ENCODE results near the gene EIF3M.

Gene EIF3M

DNA sequence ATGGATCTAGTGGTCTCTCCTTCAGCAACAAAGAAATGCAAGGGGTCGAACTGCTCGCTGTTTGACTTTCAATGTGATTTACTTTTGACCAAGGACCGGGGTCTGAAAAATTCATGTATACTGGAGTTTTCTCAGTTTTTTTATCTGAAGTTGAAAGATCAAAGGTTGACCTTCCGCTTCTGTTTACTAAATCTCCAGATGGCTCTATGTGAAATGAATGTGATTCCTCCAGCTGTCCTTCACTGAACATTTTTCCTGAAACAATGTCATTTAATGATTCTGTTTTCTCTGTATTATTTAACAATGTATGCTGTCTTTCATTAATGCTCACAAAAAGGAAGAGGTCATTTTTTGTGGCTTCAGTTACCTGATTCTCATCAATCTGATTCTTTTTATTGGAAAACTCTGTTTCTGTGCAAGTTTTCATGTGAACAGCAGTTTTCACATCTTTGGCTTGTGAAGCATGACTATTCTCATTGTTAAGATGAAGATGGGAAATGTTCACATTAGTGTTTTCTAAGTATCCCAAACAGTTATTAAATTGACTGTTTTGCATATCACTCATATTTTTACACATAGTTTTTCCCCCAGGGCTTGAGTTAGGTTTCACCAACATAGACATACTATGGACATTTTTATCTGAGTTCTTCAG lies 30.0 kb downstream of the EIF3M start:
- H3K36me3 ChIP-seq (ENCODE audit: control insufficient read depth in 1 of 2, insufficient read depth in 2 of 2, low read length in 2 of 2) = no peaks in the 10 kb centered on the region
- H2AK5ac ChIP-seq (ENCODE audit: low read length) = no peak overlapping the region
- no CpG with 5 or more reads among the region's 4 CpGs for WGBS (ENCODE audit: extremely low coverage, insufficient coverage, insufficient read length)
- no peak overlapping the region for H2BK120ac ChIP-seq (ENCODE audit: insufficient read depth, low read length, poor library complexity)
- H3K4me1 ChIP-seq (ENCODE audit: control insufficient read depth in 1 of 2, insufficient read depth in 2 of 2, low read length in 2 of 2) = no peaks in the 10 kb centered on the region
- peak in 1 of 2 donors; percentile 14 for DNase-seq
- H3K4me2 ChIP-seq (ENCODE audit: low read length) = no peak overlapping the region
- no peak overlapping the region for H4K8ac ChIP-seq (ENCODE audit: low read depth, low read length)
- H2AFZ ChIP-seq (ENCODE audit: insufficient read depth, low read length, poor library complexity) = no peak overlapping the region
- no peak overlapping the region for H3K4me3 ChIP-seq (ENCODE audit: low read depth, low read length)
- H3K18ac ChIP-seq (ENCODE audit: low read length) = no peak overlapping the region
- H3K9me3 ChIP-seq (ENCODE audit: insufficient read depth, low read depth, low read length) = peaks cover 2% of the 10 kb centered on the region
- no peak overlapping the region for H3K27ac ChIP-seq (ENCODE audit: low read depth, low read length)
- no peak overlapping the region for H4K91ac ChIP-seq (ENCODE audit: low read depth, low read length)
- no peak overlapping the region for H3K9ac ChIP-seq (ENCODE audit: low read length)
- H3K79me1 ChIP-seq (ENCODE audit: low read length) = no peaks in the 10 kb centered on the region
- no peak overlapping the region for H3K23ac ChIP-seq (ENCODE audit: low read length)
- H4K12ac ChIP-seq (ENCODE audit: low read depth, low read length) = no peak overlapping the region
- no peaks in the 10 kb centered on the region for H3K27me3 ChIP-seq (ENCODE audit: insufficient read depth, low read length)
- H3K14ac ChIP-seq (ENCODE audit: low read length) = no peak overlapping the region
- no peak overlapping the region for H2BK5ac ChIP-seq (ENCODE audit: low read depth, low read length, poor library complexity)
- no peaks in the 10 kb centered on the region for H3K79me2 ChIP-seq (ENCODE audit: control insufficient read depth, insufficient read depth, low read length, poor library complexity)
- H2BK12ac ChIP-seq (ENCODE audit: low read length) = no peak overlapping the region
- no peak overlapping the region for H3K4ac ChIP-seq (ENCODE audit: low read depth, low read length)

DNA sequence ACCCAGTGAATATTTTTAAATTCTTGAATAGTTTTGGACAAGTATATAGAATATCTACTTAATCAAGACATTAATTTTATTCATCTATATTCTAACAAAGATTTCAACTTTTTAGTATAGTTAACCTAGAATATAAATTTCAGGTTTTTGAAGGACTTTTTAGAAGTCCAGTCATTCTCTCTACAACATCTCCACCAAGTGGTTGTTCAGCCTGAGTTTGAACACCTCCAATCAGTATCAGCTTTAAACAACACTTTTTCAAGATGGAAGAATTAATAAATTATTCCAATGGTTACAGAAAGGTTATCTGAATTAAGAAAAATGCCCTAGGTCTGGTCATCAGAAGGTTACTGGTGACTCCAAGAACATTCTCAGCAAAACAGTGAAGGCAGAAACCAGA lies 31.8 kb downstream of the EIF3M start:
- H3K9ac ChIP-seq (ENCODE audit: low read length) = no peak overlapping the region
- no peak overlapping the region for H4K12ac ChIP-seq (ENCODE audit: low read depth, low read length)
- H3K9me3 ChIP-seq (ENCODE audit: insufficient read depth, low read depth, low read length) = no peaks in the 10 kb centered on the region
- H2AFZ ChIP-seq (ENCODE audit: insufficient read depth, low read length, poor library complexity) = no peak overlapping the region
- H2BK12ac ChIP-seq (ENCODE audit: low read length) = no peak overlapping the region
- H2AK5ac ChIP-seq (ENCODE audit: low read length) = no peak overlapping the region
- H3K36me3 ChIP-seq (ENCODE audit: control insufficient read depth in 1 of 2, insufficient read depth in 2 of 2, low read length in 2 of 2) = no peaks in the 10 kb centered on the region
- H3K14ac ChIP-seq (ENCODE audit: low read length) = no peak overlapping the region
- no peak overlapping the region for H2BK120ac ChIP-seq (ENCODE audit: insufficient read depth, low read length, poor library complexity)
- no peak overlapping the region for H3K27ac ChIP-seq (ENCODE audit: low read depth, low read length)
- H4K91ac ChIP-seq (ENCODE audit: low read depth, low read length) = no peak overlapping the region
- H3K27me3 ChIP-seq (ENCODE audit: insufficient read depth, low read length) = no peaks in the 10 kb centered on the region
- H3K23ac ChIP-seq (ENCODE audit: low read length) = no peak overlapping the region
- H2BK5ac ChIP-seq (ENCODE audit: low read depth, low read length, poor library complexity) = no peak overlapping the region
- H3K79me2 ChIP-seq (ENCODE audit: control insufficient read depth, insufficient read depth, low read length, poor library complexity) = no peaks in the 10 kb centered on the region
- no peak overlapping the region for H3K4ac ChIP-seq (ENCODE audit: low read depth, low read length)
- no peak overlapping the region for H3K4me3 ChIP-seq (ENCODE audit: low read depth, low read length)
- H3K79me1 ChIP-seq (ENCODE audit: low read length) = no peaks in the 10 kb centered on the region
- DNase-seq = no peak
- no peak overlapping the region for H3K18ac ChIP-seq (ENCODE audit: low read length)
- H3K4me2 ChIP-seq (ENCODE audit: low read length) = no peak overlapping the region
- no peak overlapping the region for H4K8ac ChIP-seq (ENCODE audit: low read depth, low read length)
- no peaks in the 10 kb centered on the region for H3K4me1 ChIP-seq (ENCODE audit: control insufficient read depth in 1 of 2, insufficient read depth in 2 of 2, low read length in 2 of 2)

DNA sequence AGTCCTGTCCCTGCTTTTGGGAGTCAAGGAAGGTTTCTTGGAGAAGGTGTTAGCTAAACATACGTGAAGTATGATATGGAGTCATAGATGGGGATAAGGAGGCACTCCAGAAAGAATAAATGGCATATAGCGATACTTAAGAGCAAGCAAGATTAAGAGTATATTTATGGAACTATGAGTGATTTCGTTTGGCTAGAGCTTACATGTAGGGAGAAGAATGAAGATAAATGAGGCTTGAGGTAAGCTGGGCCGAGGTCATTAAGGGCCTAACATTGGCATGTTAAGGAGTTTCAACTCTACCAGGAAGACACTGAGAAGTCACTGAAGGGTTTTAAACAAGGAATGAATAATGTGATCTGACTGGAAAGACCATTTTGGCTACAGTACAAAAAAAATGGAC lies 33.3 kb downstream of the EIF3M start:
- H3K36me3 ChIP-seq (ENCODE audit: control insufficient read depth in 1 of 2, insufficient read depth in 2 of 2, low read length in 2 of 2) = no peaks in the 10 kb centered on the region
- H3K23ac ChIP-seq (ENCODE audit: low read length) = no peak overlapping the region
- H3K79me2 ChIP-seq (ENCODE audit: control insufficient read depth, insufficient read depth, low read length, poor library complexity) = no peaks in the 10 kb centered on the region
- no peak overlapping the region for H2AK5ac ChIP-seq (ENCODE audit: low read length)
- H3K27ac ChIP-seq (ENCODE audit: low read depth, low read length) = no peak overlapping the region
- H3K4ac ChIP-seq (ENCODE audit: low read depth, low read length) = no peak overlapping the region
- H2BK12ac ChIP-seq (ENCODE audit: low read length) = no peak overlapping the region
- no peak overlapping the region for H2AFZ ChIP-seq (ENCODE audit: insufficient read depth, low read length, poor library complexity)
- H3K4me1 ChIP-seq (ENCODE audit: control insufficient read depth in 1 of 2, insufficient read depth in 2 of 2, low read length in 2 of 2) = no peaks in the 10 kb centered on the region
- H3K18ac ChIP-seq (ENCODE audit: low read length) = no peak overlapping the region
- H4K12ac ChIP-seq (ENCODE audit: low read depth, low read length) = no peak overlapping the region
- H3K27me3 ChIP-seq (ENCODE audit: insufficient read depth, low read length) = no peaks in the 10 kb centered on the region
- no peak overlapping the region for H3K4me2 ChIP-seq (ENCODE audit: low read length)
- no peak overlapping the region for H2BK120ac ChIP-seq (ENCODE audit: insufficient read depth, low read length, poor library complexity)
- no CpG with 5 or more reads among the region's 4 CpGs for WGBS (ENCODE audit: extremely low coverage, insufficient coverage, insufficient read length)
- H3K14ac ChIP-seq (ENCODE audit: low read length) = no peak overlapping the region
- no peak overlapping the region for H3K9ac ChIP-seq (ENCODE audit: low read length)
- no peaks in the 10 kb centered on the region for H3K9me3 ChIP-seq (ENCODE audit: insufficient read depth, low read depth, low read length)
- H3K4me3 ChIP-seq (ENCODE audit: low read depth, low read length) = no peak overlapping the region
- no peak overlapping the region for H2BK5ac ChIP-seq (ENCODE audit: low read depth, low read length, poor library complexity)
- no peaks in the 10 kb centered on the region for H3K79me1 ChIP-seq (ENCODE audit: low read length)
- no peak overlapping the region for H4K8ac ChIP-seq (ENCODE audit: low read depth, low read length)
- no peak overlapping the region for H4K91ac ChIP-seq (ENCODE audit: low read depth, low read length)
- DNase-seq = no peak

DNA sequence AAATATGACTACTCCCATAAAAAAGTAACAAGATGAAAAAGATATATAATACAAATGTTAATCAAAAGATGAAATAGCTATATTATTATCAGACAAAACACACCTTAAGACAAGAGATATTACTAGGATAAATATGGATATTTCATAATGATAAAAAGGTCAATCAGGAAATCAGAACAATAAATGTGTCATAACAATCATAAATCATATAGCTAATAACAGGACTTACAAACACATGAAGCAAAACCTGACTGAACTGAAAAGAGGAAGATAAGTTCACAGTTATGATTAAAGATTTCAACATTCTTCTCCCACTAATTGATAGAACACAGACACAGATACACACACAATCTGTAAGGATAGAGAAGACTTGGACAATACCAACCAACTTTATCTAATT lies 47.2 kb downstream of the EIF3M start:
- no peak overlapping the region for H3K18ac ChIP-seq (ENCODE audit: low read length)
- no peak overlapping the region for H3K4ac ChIP-seq (ENCODE audit: low read depth, low read length)
- DNase-seq = no peak
- H3K4me2 ChIP-seq (ENCODE audit: low read length) = no peak overlapping the region
- H3K9ac ChIP-seq (ENCODE audit: low read length) = no peak overlapping the region
- H3K36me3 ChIP-seq (ENCODE audit: control insufficient read depth in 1 of 2, insufficient read depth in 2 of 2, low read length in 2 of 2) = no peaks in the 10 kb centered on the region
- H3K4me1 ChIP-seq (ENCODE audit: control insufficient read depth in 1 of 2, insufficient read depth in 2 of 2, low read length in 2 of 2) = no peaks in the 10 kb centered on the region
- H2BK12ac ChIP-seq (ENCODE audit: low read length) = no peak overlapping the region
- H2BK120ac ChIP-seq (ENCODE audit: insufficient read depth, low read length, poor library complexity) = no peak overlapping the region
- H3K79me1 ChIP-seq (ENCODE audit: low read length) = no peaks in the 10 kb centered on the region
- no peak overlapping the region for H2BK5ac ChIP-seq (ENCODE audit: low read depth, low read length, poor library complexity)
- H3K4me3 ChIP-seq (ENCODE audit: low read depth, low read length) = no peak overlapping the region
- H3K79me2 ChIP-seq (ENCODE audit: control insufficient read depth, insufficient read depth, low read length, poor library complexity) = no peaks in the 10 kb centered on the region
- no peak overlapping the region for H2AFZ ChIP-seq (ENCODE audit: insufficient read depth, low read length, poor library complexity)
- no peak overlapping the region for H4K12ac ChIP-seq (ENCODE audit: low read depth, low read length)
- H3K9me3 ChIP-seq (ENCODE audit: insufficient read depth, low read depth, low read length) = no peaks in the 10 kb centered on the region
- no peak overlapping the region for H2AK5ac ChIP-seq (ENCODE audit: low read length)
- no peak overlapping the region for H4K8ac ChIP-seq (ENCODE audit: low read depth, low read length)
- no peak overlapping the region for H3K23ac ChIP-seq (ENCODE audit: low read length)
- no peak overlapping the region for H4K91ac ChIP-seq (ENCODE audit: low read depth, low read length)
- H3K27ac ChIP-seq (ENCODE audit: low read depth, low read length) = no peak overlapping the region
- no peaks in the 10 kb centered on the region for H3K27me3 ChIP-seq (ENCODE audit: insufficient read depth, low read length)
- no peak overlapping the region for H3K14ac ChIP-seq (ENCODE audit: low read length)

Measured in trophoblast cell (in vitro differentiated cells and primary cell).